DMS153 (cell line): ENCODE results near the gene RGS21.
"Not testable (repeated sequence)": the region's sequence is repeated elsewhere in the genome, so short reads cannot be mapped to it uniquely, and the experiment has no call there.

ENCODE experiments used
- DNase-seq: peaks from one replicate; lab custom pipeline; 2025; lab: John Stamatoyannopoulos, UW

The RGS21 gene, protein sequence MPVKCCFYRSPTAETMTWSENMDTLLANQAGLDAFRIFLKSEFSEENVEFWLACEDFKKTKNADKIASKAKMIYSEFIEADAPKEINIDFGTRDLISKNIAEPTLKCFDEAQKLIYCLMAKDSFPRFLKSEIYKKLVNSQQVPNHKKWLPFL

DNA sequence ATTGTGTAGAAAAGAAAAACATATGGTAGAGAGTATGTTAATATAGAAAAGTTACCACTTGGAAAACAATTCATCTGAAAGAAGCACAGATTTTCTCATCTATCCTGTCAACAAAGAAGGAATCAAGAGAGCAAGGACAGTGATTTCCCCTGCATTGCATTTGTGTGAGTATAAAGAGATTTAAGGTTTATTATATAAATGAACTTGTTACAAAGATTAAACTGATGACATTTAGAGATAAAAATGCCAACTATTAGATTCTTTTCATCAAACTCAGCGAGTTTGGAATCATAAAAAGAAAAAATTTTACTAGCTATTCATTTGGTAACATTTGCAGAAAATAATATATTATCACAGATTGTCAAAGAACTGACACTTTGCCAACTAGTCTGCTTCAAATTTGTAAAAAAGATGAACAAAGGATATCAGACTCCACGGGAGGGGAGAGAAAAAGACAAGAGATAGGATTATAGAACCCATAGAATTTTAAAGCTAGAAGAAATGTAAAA is at the start of gene RGS21:
Gene RGS21, plus strand, starts transcription at position 51 of the 509 bp plus-strand sequence. CDS start 26,045 bp downstream, outside the sequence.
- no peak for DNase-seq

DNA sequence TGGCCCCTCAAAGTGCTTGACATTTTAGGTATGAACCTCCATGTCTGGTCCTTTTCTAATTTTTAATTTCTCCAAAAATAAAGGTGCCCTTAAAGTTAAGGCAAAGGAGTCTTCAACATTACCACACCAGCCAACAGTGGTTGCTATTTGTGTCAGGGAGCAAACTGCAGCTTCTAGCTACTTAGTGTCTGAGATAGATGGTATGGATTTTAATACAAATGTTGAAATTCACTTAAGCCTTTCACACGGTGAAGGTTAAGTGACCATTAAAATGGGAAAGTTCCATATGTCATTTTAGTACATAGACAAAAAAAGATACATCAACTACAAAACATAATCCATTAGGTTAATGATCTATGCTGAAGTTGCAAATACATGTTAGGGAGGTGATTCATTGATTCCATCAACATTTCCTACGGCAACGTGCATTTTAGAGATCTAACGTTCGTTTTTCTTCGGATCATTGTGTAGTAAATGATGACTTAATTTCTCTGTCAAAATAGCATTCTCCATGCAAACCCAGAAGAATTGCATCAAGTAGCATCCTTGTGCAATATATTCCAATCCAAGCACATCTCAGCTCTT is 48.2 kb upstream of the RGS21 start:
- DNase-seq = no peak

DNA sequence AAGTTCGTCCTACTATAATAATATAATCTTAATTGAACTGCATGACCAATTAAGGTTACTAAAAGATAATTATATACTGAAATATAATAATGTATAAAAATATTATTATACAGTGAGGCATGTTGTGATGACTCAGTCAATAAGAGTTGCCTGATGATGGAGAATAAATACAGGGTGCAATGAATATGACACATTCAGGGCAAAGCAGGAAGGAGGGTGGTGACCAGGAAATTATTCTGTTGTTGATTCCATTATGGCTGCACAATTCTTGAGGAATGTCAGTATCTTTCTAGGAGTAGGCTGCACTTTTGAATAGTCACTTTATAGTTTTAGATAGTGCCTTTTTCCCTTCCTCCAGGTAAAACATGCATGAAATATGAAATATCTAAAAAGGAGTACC is 46.4 kb upstream of the RGS21 start:
- DNase-seq = no peak

DNA sequence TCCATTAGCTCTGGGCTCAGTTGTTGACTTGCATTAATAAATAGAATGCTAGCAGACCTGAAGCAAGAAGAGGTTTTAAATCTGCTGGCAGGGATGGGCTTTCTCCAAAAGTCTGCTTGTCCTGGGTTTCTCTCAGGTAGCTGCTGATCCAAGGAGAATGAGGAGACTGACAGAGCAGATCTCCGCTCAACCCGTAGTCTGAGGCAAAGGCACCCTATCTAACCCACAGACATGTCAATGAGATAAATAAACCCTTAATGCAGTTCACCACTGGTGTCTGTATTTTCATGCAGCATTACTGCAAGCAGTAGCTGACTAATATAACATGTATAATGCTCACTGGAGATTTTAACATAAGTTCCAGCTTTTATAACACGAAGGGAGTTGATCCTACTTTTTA is 44.1 kb upstream of the RGS21 start:
- no peak for DNase-seq

DNA sequence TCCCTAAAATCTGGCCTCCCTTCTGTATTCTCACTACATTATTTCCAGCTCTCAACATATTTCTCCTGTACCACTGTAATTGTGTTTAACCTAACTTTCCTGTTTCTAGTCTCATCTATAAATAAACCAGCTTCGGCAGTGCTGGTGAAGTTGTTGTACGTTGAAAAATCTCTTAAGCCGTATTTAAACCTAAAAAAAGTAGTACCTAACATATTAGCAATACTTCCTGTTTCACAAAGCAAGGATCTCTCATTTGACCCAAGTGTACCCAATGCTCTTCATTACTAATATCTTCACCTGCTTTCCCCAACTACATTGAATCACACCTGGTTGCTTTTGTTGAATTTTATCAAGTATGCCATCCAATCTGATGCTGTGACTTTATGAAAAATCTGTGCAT is 42.2 kb upstream of the RGS21 start:
- DNase-seq = no peak

DNA sequence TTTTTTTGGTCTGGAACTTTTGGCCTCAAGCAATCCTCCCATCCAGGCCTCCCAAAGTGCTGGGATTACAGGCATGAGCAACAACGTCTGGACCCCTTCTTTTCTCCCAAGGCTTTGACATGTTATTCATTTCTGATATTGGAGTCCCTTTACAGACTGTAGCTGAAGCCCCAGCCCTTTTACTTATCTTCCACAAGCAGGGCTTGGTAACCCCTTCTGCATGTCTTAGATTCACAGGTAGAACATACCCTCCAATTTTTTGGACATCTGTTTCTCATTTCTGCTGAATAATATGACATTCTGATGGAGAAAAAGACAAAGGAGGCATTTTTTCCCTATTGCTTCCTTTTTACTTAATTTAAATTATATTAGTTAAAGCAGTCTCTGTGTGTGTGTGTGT is 39.2 kb upstream of the RGS21 start:
- DNase-seq = no peak

DNA sequence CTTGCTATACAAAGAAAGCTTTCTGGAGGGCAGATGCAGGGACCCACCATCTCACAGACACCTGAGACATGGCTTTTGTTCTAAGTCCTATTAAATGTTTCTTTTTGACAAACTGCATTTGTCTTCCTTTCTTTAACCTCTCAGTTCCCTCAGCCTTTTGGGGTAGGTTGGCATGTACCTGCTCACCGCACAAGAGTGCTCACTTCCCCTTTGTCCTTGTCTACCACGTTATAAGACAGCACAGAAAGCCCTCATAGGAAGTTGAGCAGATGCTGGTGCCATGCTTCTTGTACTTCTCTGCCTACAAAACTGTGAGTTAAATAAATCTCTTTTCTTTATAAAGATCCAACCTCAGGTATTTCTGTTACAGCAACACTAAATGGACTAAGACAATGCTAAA is 31.9 kb upstream of the RGS21 start:
- DNase-seq = no peak

DNA sequence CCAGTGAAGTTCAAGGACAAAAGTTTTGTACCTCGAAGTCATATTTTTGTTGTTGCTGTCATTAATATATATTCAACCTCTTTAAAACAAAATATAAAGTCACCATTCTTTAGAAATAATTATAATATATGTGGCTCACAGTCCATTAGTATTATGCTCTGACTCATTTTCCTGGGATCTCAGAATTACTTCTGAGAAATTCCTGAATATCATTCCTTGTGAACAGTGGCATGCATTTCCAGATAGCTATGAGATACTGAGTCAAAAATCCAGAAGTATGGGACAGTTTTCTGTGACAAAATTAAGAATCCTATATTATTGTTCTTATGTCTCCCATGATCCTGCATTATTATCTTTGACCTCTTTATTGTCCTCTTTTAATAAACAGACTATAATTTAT is 13.8 kb upstream of the RGS21 start:
- no peak for DNase-seq

DNA sequence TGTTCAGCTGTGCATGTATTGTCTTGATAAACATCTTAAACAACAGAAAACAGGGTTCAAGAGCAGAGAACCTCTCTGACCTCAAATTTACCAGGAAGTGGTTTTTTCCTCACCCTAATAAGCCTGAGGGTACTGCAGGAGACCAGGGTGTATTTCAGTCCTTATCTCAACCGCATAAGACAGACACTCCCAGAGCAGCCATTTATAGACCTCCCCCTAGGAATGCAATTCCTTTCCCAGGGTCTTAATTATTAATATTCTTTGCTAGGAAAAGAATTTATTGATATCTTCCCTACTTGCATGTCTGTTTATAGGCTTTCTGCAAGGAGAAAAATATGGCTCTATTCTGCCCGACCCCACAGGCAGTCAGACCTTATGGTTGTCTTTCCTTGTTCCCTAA is 8.5 kb upstream of the RGS21 start:
- not testable (repeated sequence) for DNase-seq

DNA sequence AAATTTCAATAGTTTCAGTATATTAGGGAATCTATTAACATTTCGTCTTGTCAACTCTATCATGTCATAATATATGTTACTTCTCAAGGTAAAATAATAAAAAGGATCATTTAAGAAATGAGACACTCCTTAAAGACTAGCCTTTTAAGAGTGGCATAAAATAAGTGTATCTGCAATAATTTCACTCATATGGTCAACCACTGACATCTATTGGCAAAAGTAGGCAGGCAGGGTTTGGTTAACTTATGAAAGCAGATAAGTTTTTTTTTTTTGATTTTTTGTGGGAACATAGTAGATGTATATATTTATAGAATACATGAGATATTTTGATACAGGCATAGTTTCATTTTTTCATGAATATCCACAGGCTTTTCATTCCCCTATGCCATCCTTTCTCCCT is 5.5 kb upstream of the RGS21 start:
- no peak for DNase-seq

DNA sequence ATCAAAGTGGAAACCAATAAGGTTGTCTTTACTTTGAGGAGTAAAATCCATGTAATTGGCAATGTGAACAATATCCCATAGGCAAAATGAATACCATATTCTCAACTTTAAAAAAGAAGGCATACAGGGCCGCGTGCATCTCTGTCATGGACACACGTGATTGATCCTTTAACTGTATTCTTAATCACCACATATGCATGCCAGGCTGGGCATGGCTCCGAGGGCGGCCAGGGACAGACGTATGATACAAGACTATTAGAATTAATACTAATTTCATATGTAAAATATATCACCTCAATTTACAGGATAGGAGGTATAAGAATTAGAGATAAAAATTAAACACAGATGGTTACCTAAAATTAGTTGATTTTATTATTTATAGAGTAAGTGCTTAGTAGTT is 11.2 kb downstream of the RGS21 start:
- DNase-seq = no peak

DNA sequence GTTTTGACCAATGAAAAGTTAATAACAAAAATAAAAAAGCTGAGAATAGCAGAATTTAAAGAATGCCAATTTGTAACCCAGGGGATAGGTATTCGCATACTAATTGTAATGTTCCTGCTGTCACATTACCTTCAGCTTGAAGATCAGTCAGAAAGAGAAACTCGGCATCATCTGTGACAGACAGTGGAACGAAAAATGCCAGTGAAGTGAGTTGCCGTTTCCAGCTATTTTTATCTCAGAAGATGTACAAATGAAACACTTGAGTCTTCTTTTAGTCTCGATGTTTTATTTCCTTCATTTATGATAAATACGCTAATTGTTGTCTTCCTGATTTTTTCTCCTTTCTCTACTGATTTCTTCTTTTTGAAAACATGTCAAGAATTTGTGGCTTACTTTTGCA is 26.1 kb downstream of the RGS21 start:
- no peak for DNase-seq

DNA sequence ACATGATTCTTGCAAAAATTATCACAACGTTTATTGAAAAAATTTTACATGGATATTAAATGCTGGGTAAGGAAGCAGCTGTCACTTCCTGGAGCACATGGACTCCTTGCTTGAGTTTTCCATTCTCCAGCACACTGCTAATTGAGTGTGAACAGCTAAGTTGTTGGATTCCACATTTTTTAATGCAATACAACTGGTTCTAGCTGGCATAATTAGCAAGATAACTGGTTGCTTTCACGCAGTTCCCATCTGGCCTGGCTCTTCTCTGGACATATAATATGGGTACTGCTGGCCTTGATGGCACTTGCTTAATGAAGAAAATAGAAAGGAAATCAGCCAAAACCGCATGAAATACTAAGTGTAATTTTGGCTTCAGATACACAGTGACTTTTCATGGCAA is 26.6 kb downstream of the RGS21 start:
- no peak for DNase-seq

DNA sequence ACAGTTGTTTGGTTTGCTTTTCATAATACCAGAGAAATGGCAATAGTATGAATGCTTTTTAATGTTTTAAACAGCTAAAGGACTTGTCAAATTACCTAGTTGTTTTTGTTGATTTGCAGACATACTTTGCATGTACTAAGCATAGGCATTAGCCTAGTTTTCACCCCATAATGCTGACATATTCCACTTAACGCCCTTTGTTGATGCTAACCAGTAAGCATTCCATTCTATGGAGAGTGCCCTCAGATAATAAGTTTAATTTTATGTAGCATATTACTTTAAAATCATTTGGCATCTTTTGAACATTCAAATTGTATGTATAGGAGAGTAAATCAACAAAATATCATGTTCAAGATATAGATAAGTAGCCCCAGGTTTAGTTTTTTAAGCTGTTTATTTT is 32.5 kb downstream of the RGS21 start:
- no peak for DNase-seq

DNA sequence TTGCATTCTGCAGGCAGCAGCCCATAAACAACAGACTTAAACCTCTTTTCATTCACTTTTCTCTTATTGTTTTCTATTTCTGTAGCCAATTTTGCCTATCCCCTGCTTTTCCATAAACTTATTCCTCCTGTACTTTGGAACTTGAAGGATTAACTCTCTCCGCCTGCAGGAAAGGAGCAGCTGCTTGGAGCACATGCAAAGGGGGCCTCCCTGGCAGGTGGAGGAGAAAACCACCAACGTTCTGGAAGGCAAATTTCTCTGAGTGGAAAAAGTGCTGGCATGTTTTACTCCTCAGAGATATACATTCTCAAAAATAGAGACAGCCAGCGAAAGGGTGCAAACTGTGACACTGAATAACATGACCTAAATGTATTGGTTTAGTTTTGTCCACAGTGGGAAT is 33.6 kb downstream of the RGS21 start:
- no peak for DNase-seq

DNA sequence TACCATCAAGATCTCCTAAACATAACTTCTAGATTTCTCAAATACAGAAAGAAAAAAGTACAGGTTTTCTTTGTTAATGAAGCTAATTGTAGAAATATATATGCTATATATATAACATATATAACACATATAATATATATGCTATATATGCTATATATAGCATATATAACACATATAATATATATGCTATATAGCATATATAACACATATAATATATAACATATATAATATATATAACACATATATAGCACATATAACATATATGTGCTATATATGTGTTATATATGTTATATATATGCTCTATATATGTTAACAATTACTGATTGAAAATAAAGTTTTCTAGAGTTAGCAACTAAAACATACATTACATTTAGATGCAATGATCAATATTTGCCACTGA is 34.8 kb downstream of the RGS21 start:
- DNase-seq = no peak

DNA sequence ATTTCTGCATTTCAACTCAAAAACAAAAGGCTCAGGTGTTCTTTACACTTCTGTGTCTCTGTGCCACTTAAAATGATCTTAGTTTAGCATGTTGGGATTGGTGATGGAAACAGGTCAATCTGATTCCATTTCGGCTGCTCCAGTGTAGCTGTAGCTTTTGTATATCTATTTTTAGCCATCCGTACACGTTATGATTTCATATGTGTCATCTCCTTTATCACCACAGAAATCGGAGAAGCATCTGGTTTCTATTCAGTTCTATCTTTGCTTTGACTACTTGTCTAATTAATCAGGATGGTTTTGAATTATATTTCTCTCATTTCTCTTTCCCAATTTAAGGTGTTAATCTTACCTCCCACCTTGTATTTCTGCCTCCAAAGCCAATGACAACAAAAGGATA is 41.1 kb downstream of the RGS21 start:
- DNase-seq = no peak

DNA sequence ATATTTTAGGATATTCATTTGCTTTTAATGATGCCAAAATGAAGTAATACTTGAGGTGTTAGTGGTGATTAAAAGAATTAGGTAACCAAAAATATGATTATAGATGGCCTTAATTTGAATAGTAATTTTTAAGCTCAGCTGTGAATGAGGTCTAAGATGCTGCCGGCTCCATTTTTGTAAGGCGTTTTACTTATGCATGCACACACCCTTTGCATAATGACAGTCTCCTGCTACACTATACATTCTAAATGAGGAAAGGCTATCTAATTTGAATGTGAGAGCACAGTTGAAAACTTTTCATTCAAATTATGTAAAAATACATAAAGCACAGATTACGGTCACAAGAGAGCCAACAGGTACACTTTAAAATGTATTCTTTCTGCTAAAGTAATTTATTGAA is 41.6 kb downstream of the RGS21 start:
- DNase-seq = no peak

DNA sequence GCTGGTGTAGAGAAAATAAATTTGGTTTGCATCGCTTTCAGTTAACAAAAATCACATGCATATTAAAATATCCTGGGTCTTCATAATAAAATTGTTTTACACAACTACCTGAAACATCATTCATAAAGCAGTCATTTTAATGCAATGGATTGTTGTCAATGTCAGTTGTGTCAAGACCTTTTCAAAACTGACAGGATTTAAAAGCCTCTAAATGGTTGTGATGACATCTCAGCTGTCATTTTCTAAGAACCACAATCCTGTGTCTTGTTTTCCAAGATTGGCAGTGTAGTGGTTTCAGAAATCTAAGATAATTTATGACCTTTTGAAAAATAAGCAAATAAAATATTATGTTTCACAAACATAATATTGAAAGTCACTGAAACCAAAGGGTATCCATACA is 42.0 kb downstream of the RGS21 start:
- DNase-seq = no peak

DNA sequence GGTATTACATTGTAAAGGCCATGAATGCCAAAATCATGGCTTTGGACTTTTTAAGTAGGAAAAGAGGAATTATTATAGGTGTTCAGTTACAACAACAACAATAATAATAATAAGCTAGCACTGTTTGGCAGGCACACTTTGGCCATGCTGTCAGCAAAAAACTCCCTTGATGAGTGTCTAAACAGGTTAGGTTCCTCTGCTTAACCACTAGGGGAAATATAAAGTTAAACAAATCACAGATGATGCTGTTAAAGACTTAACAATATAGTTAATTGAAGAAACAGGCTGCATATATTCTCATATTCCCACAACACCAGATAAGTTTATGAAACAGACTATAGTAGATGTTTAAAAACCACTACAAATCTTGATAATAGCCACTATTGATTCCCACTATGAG is 46.4 kb downstream of the RGS21 start:
- no peak for DNase-seq

DNA sequence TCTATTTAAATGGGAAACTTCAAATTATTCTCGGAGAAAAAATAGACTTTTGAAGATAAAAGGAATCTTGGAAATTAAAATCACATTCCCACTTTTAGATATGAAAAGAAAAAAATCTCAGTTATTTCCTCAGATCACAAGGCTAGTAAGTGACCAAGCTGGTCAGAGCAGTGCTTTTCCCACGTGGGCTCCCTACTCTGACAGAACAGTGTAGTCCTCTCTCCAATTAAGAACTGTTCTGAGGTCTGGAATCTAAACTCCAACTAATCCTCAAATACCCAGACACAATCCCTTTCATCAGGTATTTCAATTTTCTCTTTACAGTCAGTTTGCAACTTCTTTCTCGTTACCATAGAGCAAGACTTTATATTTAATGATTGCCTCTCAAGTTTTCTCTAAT is 50.6 kb downstream of the RGS21 start:
- no peak for DNase-seq

DNA sequence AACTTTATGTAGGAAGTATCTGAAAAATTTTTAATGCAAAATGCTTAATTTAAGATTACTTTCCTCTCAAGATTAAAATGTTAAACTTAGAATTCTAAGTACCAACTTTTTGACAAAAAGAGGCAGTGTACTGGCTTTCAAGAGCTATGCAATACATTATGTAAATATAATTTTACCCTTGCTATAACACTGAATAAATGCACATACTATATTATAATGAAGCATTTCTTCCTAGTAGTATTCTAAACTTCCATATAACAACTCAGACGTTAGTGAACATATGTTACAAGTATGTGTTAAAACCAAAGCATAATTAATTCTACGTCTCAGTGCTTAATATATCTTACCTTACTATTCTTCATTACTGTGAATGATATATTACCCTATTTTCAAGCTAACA is 58.5 kb downstream of the RGS21 start:
- DNase-seq = no peak

DNA sequence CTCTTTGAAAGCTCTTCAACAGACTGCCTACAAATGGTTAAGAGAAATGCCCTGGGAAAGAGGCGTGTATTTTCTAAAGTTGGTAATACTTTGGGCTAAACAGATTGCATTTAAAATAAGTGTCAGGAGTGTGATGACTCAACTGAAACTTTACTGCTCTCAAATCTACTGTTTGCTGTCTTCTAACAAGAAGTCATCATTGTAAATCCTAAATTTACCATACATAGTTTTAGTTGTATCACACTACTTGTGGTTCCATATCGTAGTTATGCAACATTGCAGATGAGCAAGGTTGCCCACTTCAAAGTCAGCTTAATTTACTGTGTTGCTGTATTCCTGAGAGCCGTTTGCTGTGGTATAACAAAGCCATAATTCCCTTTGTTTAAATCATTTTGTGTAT is 59.6 kb downstream of the RGS21 start:
- no peak for DNase-seq

DNA sequence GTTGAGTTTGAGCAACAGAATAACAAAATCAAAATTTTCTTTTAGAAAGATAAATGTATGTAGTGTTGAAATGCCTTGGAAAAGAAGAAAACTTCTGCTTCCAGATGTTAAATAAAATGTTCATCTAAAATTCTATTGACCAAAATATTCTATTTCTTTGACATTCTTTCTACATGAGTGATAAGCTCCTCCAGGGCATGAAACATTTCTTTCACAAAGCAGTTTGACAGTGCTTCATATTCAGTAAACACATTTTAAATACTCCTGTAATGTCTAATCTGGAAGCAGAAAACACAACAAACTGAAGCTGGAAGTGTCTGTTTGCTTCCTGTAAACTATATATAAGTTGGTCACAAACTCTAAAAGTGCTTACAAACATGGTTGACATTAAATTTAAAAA is 61.5 kb downstream of the RGS21 start:
- no peak for DNase-seq
